ENCODE results near the gene GNG10.

DNA sequence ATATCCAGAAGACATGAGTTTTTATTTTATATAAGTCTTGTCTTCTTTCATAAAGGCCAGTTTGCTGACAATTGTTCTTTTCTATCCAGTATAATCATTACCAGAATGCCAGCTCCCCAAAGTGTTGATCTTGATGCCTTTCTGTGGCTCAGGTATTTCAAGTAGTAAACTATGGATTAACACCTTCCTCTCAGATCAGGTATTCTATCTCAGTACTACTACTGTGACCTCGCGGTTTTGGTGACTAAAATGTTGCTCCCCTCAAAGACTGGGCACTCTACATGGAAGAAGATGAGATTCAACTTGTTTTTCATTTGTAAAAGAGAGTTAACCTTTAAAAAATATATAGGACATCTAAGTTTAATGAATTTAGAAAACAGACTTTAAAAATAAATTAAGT lies 58.1 kb downstream of the GNG10 start:
- TF ChIP-seq CTCF (IDR thresholded peaks at IDR 0.05) (no peak), ZFX (IDR thresholded peaks at IDR 0.05; ENCODE audit: borderline replicate concordance) (no peak)

Data from 22Rv1 (cell line).